OCI-LY3 (cell line): Measurements from ENCODE around the gene DHX8.

Source experiments
- H2AFZ ChIP-seq: fragments of 200-600, 300-600 bp; shearing (Covaris generic); 2 replicates; pipeline ENCODE4 v1.6.0; 2014; ENCODE audit warnings: antibody characterized with exemption, low read depth, low read length
- H3K27ac ChIP-seq: fragments of 200-600, 300-600 bp; sonication (generic); 2 replicates; pipeline ENCODE4 v1.5.1; 2014; ENCODE audit warnings: mild to moderate bottlenecking, low read length, moderate library complexity, mixed read lengths
- H3K27me3 ChIP-seq: fragments of 200-600, 300-600 bp; sonication (generic); 2 replicates; pipeline ENCODE4 v1.6.1; 2014; ENCODE audit warnings: low read depth, low read length, mixed read lengths
- H3K36me3 ChIP-seq: fragments of 200-600, 300-600 bp; sonication (generic); replicated peaks from 2 replicates; pipeline ENCODE3; 2014; ENCODE audit warnings: low read depth, low read length, mixed read lengths
- H3K4me1 ChIP-seq: fragments of 300-600, 200-600 bp; sonication (generic); 2 replicates; pipeline ENCODE4 v1.6.1; 2014; ENCODE audit warnings: low read length, mixed read lengths
- H3K4me2 ChIP-seq: fragments of 200-600, 300-600 bp; sonication (generic); 2 replicates; pipeline ENCODE4 v1.6.1; 2014; ENCODE audit warnings: low read length, mixed read lengths
- H3K4me3 ChIP-seq: fragments of 300-600, 200-600 bp; sonication (generic); 2 replicates; pipeline ENCODE4 v1.5.1; 2014; ENCODE audit warnings: antibody characterized with exemption, mild to moderate bottlenecking, low read length, moderate library complexity
- H3K79me2 ChIP-seq: fragments of 300-600, 200-600 bp; shearing (Covaris generic); 2 replicates; pipeline ENCODE4 v1.6.1; 2014; ENCODE audit warnings: mild to moderate bottlenecking, low read length, mixed read lengths
- H3K9ac ChIP-seq: fragments of 300-600, 200-600 bp; shearing (Covaris generic); 2 replicates; pipeline ENCODE4 v1.6.0; 2014; ENCODE audit warnings: mild to moderate bottlenecking, low read length, moderate library complexity
- H3K9me3 ChIP-seq: fragments of 200-600, 300-600 bp; shearing (Covaris generic); 2 replicates; pipeline ENCODE4 v1.6.1; 2014; ENCODE audit warnings: low read length, mixed read lengths; ENCODE audit not compliant: insufficient read depth
- H4K20me1 ChIP-seq: fragments of 200-600, 300-600 bp; sonication (generic); 2 replicates; pipeline ENCODE4 v1.6.1; 2016; ENCODE audit warnings: low read length, mixed read lengths; ENCODE audit not compliant: insufficient read depth
- EZH2phosphoT487 ChIP-seq: fragments of 200-600 bp; shearing (Covaris generic); IDR thresholded peaks from 2 replicates; pipeline ENCODE4 v1.6.1; 2018; ENCODE audit warnings: antibody characterized with exemption, mixed run types, low read depth
- TF ChIP-seq, protein P1 (sequence below): fragments of 200-600, 300-600 bp; sonication (generic); IDR thresholded peaks from 2 replicates; pipeline ENCODE4 v1.5.1; 2014; ENCODE audit warnings: antibody characterized with exemption, low read length, low read depth

Gene DHX8

DNA sequence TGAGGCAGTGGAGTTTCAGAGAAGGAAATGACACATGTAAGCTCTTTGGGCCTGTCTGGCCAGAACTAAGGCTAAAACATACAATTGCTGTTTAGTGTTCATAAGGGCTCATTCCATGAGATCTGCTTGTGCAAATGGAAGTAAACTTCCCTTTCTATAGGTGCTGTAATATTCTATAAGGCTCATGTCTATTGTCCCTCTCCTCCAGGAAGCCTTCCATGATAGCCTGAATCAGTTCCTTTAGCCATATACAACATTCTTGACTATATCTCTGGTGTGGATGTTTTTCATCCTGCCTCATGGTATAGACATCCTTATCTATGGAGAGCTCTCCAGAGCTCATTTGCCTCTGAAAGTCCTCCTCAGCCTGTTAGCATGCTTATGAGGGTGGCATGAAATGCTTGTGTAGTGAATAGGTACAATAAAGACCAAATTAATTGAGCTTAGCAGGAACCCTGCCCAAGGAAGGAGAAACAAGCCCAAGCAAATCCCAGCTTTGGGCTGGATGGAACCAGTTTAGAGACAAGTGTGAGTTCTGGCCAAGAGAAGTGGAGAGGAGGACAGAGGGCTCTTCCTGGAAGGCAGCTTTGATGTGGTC, 64.0 kb downstream of the DHX8 start:
- H4K20me1 ChIP-seq = no peaks in the 10 kb centered on the region
- H3K9ac ChIP-seq = no peak overlapping the region
- peaks cover 23% of the 10 kb centered on the region for H3K4me1 ChIP-seq
- no peak overlapping the region for H3K4me3 ChIP-seq
- H3K27me3 ChIP-seq = peaks cover 11% of the 10 kb centered on the region; the same call in 1 of the 2 replicates
- H2AFZ ChIP-seq = no peak overlapping the region
- peaks cover 14% of the 10 kb centered on the region for H3K79me2 ChIP-seq
- H3K36me3 ChIP-seq = no peaks in the 10 kb centered on the region
- TF ChIP-seq, protein P1, sequence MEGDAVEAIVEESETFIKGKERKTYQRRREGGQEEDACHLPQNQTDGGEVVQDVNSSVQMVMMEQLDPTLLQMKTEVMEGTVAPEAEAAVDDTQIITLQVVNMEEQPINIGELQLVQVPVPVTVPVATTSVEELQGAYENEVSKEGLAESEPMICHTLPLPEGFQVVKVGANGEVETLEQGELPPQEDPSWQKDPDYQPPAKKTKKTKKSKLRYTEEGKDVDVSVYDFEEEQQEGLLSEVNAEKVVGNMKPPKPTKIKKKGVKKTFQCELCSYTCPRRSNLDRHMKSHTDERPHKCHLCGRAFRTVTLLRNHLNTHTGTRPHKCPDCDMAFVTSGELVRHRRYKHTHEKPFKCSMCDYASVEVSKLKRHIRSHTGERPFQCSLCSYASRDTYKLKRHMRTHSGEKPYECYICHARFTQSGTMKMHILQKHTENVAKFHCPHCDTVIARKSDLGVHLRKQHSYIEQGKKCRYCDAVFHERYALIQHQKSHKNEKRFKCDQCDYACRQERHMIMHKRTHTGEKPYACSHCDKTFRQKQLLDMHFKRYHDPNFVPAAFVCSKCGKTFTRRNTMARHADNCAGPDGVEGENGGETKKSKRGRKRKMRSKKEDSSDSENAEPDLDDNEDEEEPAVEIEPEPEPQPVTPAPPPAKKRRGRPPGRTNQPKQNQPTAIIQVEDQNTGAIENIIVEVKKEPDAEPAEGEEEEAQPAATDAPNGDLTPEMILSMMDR = no peak
- TF ChIP-seq EZH2phosphoT487 = no peak
- H3K4me2 ChIP-seq = no peak overlapping the region
- no peak overlapping the region for H3K27ac ChIP-seq
- no peaks in the 10 kb centered on the region for H3K9me3 ChIP-seq

DNA sequence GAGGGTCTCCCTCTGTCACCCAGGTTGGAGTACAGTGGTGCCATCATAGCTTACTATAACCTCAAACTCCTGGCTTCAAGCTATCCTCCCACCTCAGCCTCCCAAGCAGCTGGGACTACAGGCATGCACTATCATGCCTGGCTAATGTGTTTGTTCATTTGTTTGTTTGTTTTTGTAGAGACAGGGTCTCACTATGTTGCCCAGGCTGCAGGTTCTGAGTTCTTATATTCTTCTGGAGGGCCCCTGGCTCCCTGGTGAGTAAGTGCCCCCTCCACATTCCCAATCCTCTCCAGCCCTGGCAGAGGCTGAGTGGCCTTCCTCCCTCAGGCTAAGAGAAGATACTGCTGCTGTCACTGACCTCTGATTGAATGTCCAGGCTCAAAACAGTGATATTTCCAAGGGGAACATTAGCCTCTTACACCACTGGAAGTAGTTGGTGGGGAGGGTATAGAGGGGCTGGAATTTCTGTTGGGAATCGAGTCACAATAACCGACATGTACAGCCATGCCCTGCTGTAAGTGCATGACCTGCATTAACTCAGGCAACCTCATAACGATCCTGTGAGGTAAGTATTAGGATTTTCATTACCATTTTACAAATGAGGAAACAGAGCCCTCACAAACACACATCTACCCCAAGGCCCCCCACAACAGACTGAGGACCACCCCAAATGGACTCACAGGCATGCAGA, 65.1 kb downstream of the DHX8 start:
- H4K20me1 ChIP-seq = no peaks in the 10 kb centered on the region
- no peak overlapping the region for H3K4me2 ChIP-seq

DNA sequence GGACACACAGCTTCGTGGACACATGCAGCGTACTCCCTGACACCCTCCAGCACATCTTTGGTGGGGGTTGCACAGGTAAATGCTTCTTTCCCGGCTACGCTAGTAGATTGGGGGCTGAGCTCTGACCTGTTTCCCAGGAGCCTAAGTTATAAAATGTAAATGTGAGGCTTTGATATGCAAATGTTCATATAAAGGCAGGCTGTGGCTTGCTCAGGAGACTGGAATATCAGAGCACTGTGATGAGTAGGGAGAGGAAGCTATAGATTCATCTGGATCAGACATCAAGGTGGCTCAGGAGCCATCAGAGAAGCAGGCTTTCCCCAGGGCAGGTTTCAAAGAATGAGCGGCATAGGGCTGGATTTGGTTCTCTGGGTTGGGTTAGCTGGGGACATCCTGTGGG, 65.7 kb downstream of the DHX8 start:
- H3K36me3 ChIP-seq = no peaks in the 10 kb centered on the region
- no peak overlapping the region for H3K9ac ChIP-seq
- H3K79me2 ChIP-seq = peaks cover 5% of the 10 kb centered on the region

More for the DNA sequence above, 65.1 kb downstream of the DHX8 start:
- peaks cover 15% of the 10 kb centered on the region; the same call in 1 of the 2 replicates for H3K27me3 ChIP-seq
- TF ChIP-seq, protein P1 = no peak
- no peak for TF ChIP-seq EZH2phosphoT487
- H3K4me1 ChIP-seq = peaks cover 17% of the 10 kb centered on the region
- no peak overlapping the region for H3K9ac ChIP-seq
- H3K4me3 ChIP-seq = no peak overlapping the region
- no peaks in the 10 kb centered on the region for H3K9me3 ChIP-seq
- H3K27ac ChIP-seq = no peak overlapping the region
- H3K36me3 ChIP-seq = no peaks in the 10 kb centered on the region
- H3K79me2 ChIP-seq = peaks cover 11% of the 10 kb centered on the region
- no peak overlapping the region for H2AFZ ChIP-seq

DNA sequence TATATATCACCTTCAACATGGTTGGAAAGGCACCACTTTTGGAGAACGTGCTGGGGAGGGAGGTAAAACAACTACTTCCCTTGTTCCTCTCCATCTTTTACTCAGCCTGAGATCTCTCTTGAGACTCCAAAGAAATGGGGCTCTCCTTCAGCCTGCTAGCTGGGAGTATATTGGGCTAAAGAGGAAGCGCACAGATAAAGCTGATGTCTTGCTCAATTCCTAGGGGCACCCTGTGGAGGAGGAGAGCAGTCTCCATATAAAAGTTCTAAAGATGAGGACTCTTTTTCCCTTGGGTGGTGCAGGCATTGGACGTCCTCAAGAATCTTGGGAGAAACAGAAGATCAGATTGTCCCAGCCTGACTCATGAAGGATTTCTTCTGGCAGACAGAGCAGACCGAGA, 67.0 kb downstream of the DHX8 start:
- H3K36me3 ChIP-seq = no peaks in the 10 kb centered on the region
- H4K20me1 ChIP-seq = no peaks in the 10 kb centered on the region
- H3K79me2 ChIP-seq = no peaks in the 10 kb centered on the region
- peaks cover 7% of the 10 kb centered on the region for H3K4me1 ChIP-seq
- no peak overlapping the region for H3K4me3 ChIP-seq
- no peak overlapping the region for H3K4me2 ChIP-seq
- H3K9ac ChIP-seq = no peak overlapping the region
- H3K27ac ChIP-seq = no peak overlapping the region
- no peak overlapping the region for H2AFZ ChIP-seq
- no peaks in the 10 kb centered on the region for H3K9me3 ChIP-seq
- H3K27me3 ChIP-seq = peaks cover 24% of the 10 kb centered on the region
- TF ChIP-seq EZH2phosphoT487 = no peak
- TF ChIP-seq, protein P1 = no peak

More for the DNA sequence above, 65.7 kb downstream of the DHX8 start:
- no peaks in the 10 kb centered on the region for H4K20me1 ChIP-seq
- H3K4me1 ChIP-seq = peaks cover 11% of the 10 kb centered on the region
- H3K27me3 ChIP-seq = peaks cover 19% of the 10 kb centered on the region
- TF ChIP-seq, protein P1 = no peak
- no peak for TF ChIP-seq EZH2phosphoT487
- no peak overlapping the region for H3K4me2 ChIP-seq
- no peaks in the 10 kb centered on the region for H3K9me3 ChIP-seq
- H3K4me3 ChIP-seq = no peak overlapping the region
- no peak overlapping the region for H3K27ac ChIP-seq
- no peak overlapping the region for H2AFZ ChIP-seq
